SU-DHL-6 (cell line): ENCODE data around the gene KIAA0319L.
"Not testable (repeated sequence)": the region's sequence is repeated elsewhere in the genome, so short reads cannot be mapped to it uniquely, and the experiment has no call there.

Source experiments
- H2AFZ ChIP-seq: fragments of 200-600 bp; sonication (generic); 2 replicates; pipeline ENCODE4 v1.6.1; 2014; ENCODE audit warnings: low read depth, mild to moderate bottlenecking, moderate library complexity, mixed read lengths, antibody characterized with exemption, low read length; ENCODE audit not compliant: severe bottlenecking
- H3F3A ChIP-seq: fragments of 200-600 bp; shearing (Covaris generic); 2 replicates; pipeline ENCODE4 v1.6.0; 2016; ENCODE audit warnings: antibody characterized with exemption, mild to moderate bottlenecking; ENCODE audit not compliant: insufficient read depth
- H3K27ac ChIP-seq: fragments of 200-600 bp; sonication (generic); 2 replicates; pipeline ENCODE4 v1.5.1; 2016; ENCODE audit warnings: low read depth, mild to moderate bottlenecking, low read length, moderate library complexity, mixed read lengths
- H3K27me3 ChIP-seq: fragments of 200-600 bp; sonication (generic), shearing (Covaris generic); 2 replicates; pipeline ENCODE4 v1.6.0; 2014; ENCODE audit warnings: mild to moderate bottlenecking, low read length
- H3K36me3 ChIP-seq: fragments of 200-600 bp; sonication (generic); 2 replicates; pipeline ENCODE4 v1.6.1; 2014; ENCODE audit warnings: mild to moderate bottlenecking, low read length, mixed read lengths
- H3K4me2 ChIP-seq: fragments of 300-600, 200-600 bp; shearing (Covaris generic), sonication (generic); 2 replicates; pipeline ENCODE4 v1.6.0; 2014; ENCODE audit warnings: low read length, low read depth, mild to moderate bottlenecking; ENCODE audit not compliant: poor library complexity, severe bottlenecking
- H3K4me3 ChIP-seq: fragments of 200-600 bp; sonication (generic); 2 replicates; pipeline ENCODE4 v1.5.1; 2014; ENCODE audit warnings: antibody characterized with exemption, low read length, mild to moderate bottlenecking, mixed read lengths; ENCODE audit not compliant: insufficient read depth, poor library complexity, severe bottlenecking
- H3K79me2 ChIP-seq: fragments of 200-600 bp; sonication (generic); 2 replicates; pipeline ENCODE4 v1.6.1; 2014; ENCODE audit warnings: mild to moderate bottlenecking, low read length, moderate library complexity; ENCODE audit not compliant: insufficient read depth
- H3K9ac ChIP-seq: fragments of 200-600 bp; sonication (generic); 2 replicates; pipeline ENCODE4 v1.7.0; 2014; ENCODE audit warnings: mild to moderate bottlenecking, low read length
- H3K9me2 ChIP-seq: fragments of 200-600 bp; sonication (generic); replicated peaks from 2 replicates; pipeline ENCODE4 v1.6.1; 2014; ENCODE audit warnings: low read length; ENCODE audit not compliant: insufficient read depth
- H3K9me3 ChIP-seq: fragments of 200-600 bp; sonication (generic); 2 replicates; pipeline ENCODE4 v1.6.1; 2014; ENCODE audit warnings: low read length, mixed read lengths; ENCODE audit not compliant: insufficient read depth
- H4K20me1 ChIP-seq: fragments of 200-600 bp; sonication (generic); 2 replicates; pipeline ENCODE4 v1.6.1; 2014; ENCODE audit warnings: low read depth, mild to moderate bottlenecking, antibody characterized with exemption, low read length, moderate library complexity, mixed read lengths
- CTCF ChIP-seq: fragments of 200-600 bp; sonication (generic); IDR thresholded peaks from one replicate; pipeline ENCODE4 v1.5.1; 2017; ENCODE audit warnings: antibody characterized with exemption, mild to moderate bottlenecking, low read length, moderate library complexity; ENCODE audit not compliant: insufficient read depth, poor library complexity, severe bottlenecking
- EZH2phosphoT487 ChIP-seq: fragments of 200-600 bp; sonication (generic), shearing (Covaris generic); conservative IDR thresholded peaks from 2 replicates; pipeline ENCODE4 v1.6.1; 2018; ENCODE audit warnings: mild to moderate bottlenecking, antibody characterized with exemption, low read length, moderate library complexity, mixed read lengths

Gene KIAA0319L

DNA sequence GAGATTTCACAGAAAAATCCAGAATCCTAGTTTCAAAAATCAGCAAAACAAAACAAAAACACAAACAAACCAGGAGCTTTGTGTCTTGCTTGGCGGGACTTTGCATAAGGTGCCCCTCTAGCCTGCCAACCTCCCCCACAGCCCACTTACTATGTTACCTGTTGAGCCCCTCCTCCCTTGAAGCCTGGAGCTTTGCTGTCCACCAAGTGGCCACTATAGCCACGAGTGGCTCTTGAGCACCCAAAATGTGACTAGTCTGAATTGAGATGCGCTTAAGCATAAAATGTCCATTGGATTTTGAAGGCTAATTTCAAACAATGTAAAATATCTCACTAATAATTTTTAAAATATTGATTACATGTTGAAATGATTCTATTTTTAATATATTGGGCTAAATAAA, 28.1 kb upstream of the KIAA0319L start:
- TF ChIP-seq CTCF (no peak), EZH2phosphoT487 (no peak)
- no peaks in the 10 kb centered on the region for H3K27me3 ChIP-seq
- H3K27ac ChIP-seq: no peak overlapping the region

GRCh38 chr1:35581621-35582020, 24.4 kb upstream of the KIAA0319L start:
- H3K4me3 ChIP-seq, H3K79me2 ChIP-seq, H3K9me3 ChIP-seq, H3F3A ChIP-seq, H3K36me3 ChIP-seq, H4K20me1 ChIP-seq, H2AFZ ChIP-seq, H3K4me2 ChIP-seq, H3K9ac ChIP-seq, H3K27me3 ChIP-seq, H3K9me2 ChIP-seq, H3K27ac ChIP-seq: not testable (repeated sequence)

More for the DNA sequence above, 28.1 kb upstream of the KIAA0319L start:
- no peak overlapping the region for H2AFZ ChIP-seq
- no peaks in the 10 kb centered on the region for H3K9me2 ChIP-seq
- no peaks in the 10 kb centered on the region for H3F3A ChIP-seq
- no peaks in the 10 kb centered on the region for H3K9me3 ChIP-seq
- H4K20me1 ChIP-seq: no peaks in the 10 kb centered on the region
- no peak overlapping the region for H3K4me2 ChIP-seq
- H3K36me3 ChIP-seq: no peaks in the 10 kb centered on the region
- H3K9ac ChIP-seq: no peak overlapping the region
- H3K79me2 ChIP-seq: no peaks in the 10 kb centered on the region
- H3K4me3 ChIP-seq: no peak overlapping the region

DNA sequence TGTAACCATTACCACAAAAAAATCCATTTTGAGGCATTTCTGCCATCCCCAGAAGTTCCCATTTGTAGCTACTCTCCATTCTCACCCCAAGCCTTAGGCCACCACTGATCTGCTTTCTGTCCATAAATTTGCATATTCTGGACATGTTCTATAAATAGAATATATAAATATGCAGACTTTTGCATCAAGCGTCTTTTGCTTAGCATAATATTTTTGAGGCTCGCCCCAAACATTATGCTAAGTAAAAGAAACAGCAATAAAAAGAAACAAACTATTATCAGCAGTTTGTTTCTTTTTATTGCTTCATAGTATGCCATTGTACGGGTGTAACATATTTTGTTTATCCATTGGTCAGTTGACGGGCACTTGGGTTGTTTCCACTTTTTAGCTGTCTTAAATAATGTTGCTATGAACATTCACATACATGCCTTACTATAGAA, 23.8 kb upstream of the KIAA0319L start:
- H2AFZ ChIP-seq: no peak overlapping the region
- no peaks in the 10 kb centered on the region for H4K20me1 ChIP-seq
- no peaks in the 10 kb centered on the region for H3F3A ChIP-seq
- no peak overlapping the region for H3K9ac ChIP-seq
- H3K4me2 ChIP-seq: no peak overlapping the region
- no peak overlapping the region for H3K4me3 ChIP-seq
- H3K79me2 ChIP-seq: no peaks in the 10 kb centered on the region
- TF ChIP-seq EZH2phosphoT487: no peak
- TF ChIP-seq CTCF: no peak
- H3K36me3 ChIP-seq: no peaks in the 10 kb centered on the region
- no peaks in the 10 kb centered on the region for H3K9me3 ChIP-seq
- no peak overlapping the region for H3K27ac ChIP-seq
- no peaks in the 10 kb centered on the region for H3K27me3 ChIP-seq
- no peaks in the 10 kb centered on the region for H3K9me2 ChIP-seq

GRCh38 chr1:35577071-35577998, 20.1 kb upstream of the KIAA0319L start:
- peak overlapping the region; percentile 20; the same call in 1 of the 2 replicates for H3K9ac ChIP-seq
- no peaks in the 10 kb centered on the region for H4K20me1 ChIP-seq
- H3K4me2 ChIP-seq: peak overlapping the region; percentile 43
- no peaks in the 10 kb centered on the region for H3K9me3 ChIP-seq
- no peaks in the 10 kb centered on the region for H3K9me2 ChIP-seq
- TF ChIP-seq CTCF (no peak), EZH2phosphoT487 (no peak)
- no peaks in the 10 kb centered on the region for H3F3A ChIP-seq
- H3K79me2 ChIP-seq: no peaks in the 10 kb centered on the region
- peak overlapping the region; percentile 55 for H2AFZ ChIP-seq
- H3K27ac ChIP-seq: no peak overlapping the region
- H3K4me3 ChIP-seq: no peak overlapping the region
- H3K27me3 ChIP-seq: no peaks in the 10 kb centered on the region
- no peaks in the 10 kb centered on the region for H3K36me3 ChIP-seq

DNA sequence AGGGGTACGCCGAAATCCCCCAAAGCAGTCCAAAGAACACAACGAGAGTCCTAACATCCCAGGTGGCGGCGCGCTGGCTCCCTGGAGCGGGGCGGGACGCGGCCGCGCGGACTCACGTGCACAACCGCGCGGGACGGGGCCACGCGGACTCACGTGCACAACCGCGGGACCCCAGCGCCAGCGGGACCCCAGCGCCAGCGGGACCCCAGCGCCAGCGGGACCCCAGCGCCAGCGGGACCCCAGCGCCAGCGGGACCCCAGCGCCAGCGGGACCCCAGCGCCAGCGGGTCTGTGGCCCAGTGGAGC, 19.5 kb upstream of the KIAA0319L start:
- H3K36me3 ChIP-seq, H3K27me3 ChIP-seq, H3K9me2 ChIP-seq, H3K4me2 ChIP-seq, H3K79me2 ChIP-seq, H3F3A ChIP-seq, H3K27ac ChIP-seq, H3K4me3 ChIP-seq, H3K9ac ChIP-seq, H4K20me1 ChIP-seq, H3K9me3 ChIP-seq, H2AFZ ChIP-seq: not testable (repeated sequence)
